ENCODE measurements around the gene KRT81. TPM values are rescaled to one million over a fixed set of nuclear protein-coding genes. Genes with fewer than 3 reads are reported as not detected.
"Not testable (repeated sequence)": the region's sequence is repeated elsewhere in the genome, so short reads cannot be mapped to it uniquely, and the experiment has no call there.

The KRT81 gene
- total RNA-seq, 1 donor from 2014 or later: not detected

GRCh38 chr12:52300796-52301691 lies 9.7 kb upstream of the KRT81 start:
- H3K4me3 ChIP-seq (ENCODE audit: low read length in 3 of 3): no peak overlapping the region
- no peak overlapping the region for H3K27ac ChIP-seq (ENCODE audit: low read depth, low read length)
- H3K36me3 ChIP-seq (ENCODE audit: control insufficient read depth in 3 of 3, insufficient read depth in 3 of 3, low read length in 3 of 3): no peaks in the 10 kb centered on the region
- peaks cover 0 to 7% (median 5%) of the 10 kb centered on the region in 3 donors for H3K27me3 ChIP-seq (ENCODE audit: control insufficient read depth in 3 of 3, insufficient read depth in 3 of 3, low read length in 3 of 3)
- H3K4me1 ChIP-seq (ENCODE audit: control insufficient read depth in 3 of 3, insufficient read depth in 3 of 3, low read length in 3 of 3): no peaks in the 10 kb centered on the region
- H3K9me3 ChIP-seq (ENCODE audit: control insufficient read depth in 3 of 3, low read length in 3 of 3): no peaks in the 10 kb centered on the region
- no peak overlapping the region for H3K9ac ChIP-seq (ENCODE audit: low read depth in 1 of 3, low read length in 3 of 3)

- no peaks in the 10 kb centered on the region for H3K4me1 ChIP-seq (ENCODE audit: control insufficient read depth in 3 of 3, insufficient read depth in 3 of 3, low read length in 3 of 3)
- no peaks in the 10 kb centered on the region for H3K9me3 ChIP-seq (ENCODE audit: control insufficient read depth in 3 of 3, low read length in 3 of 3)
- peaks cover 0 to 9% (median 7%) of the 10 kb centered on the region in 3 donors for H3K27me3 ChIP-seq (ENCODE audit: control insufficient read depth in 3 of 3, insufficient read depth in 3 of 3, low read length in 3 of 3)
- H3K36me3 ChIP-seq (ENCODE audit: control insufficient read depth in 3 of 3, insufficient read depth in 3 of 3, low read length in 3 of 3): no peaks in the 10 kb centered on the region
- H3K9ac ChIP-seq (ENCODE audit: low read depth in 1 of 3, low read length in 3 of 3): no peak overlapping the region
- no peak overlapping the region for H3K4me3 ChIP-seq (ENCODE audit: low read length in 3 of 3)
- H3K27ac ChIP-seq (ENCODE audit: low read depth, low read length): no peak overlapping the region
Measured at GRCh38 chr12:52298677-52299190, 7.4 kb upstream of the KRT81 start.

- no peak overlapping the region for H3K27ac ChIP-seq (ENCODE audit: low read depth, low read length)
- no peak overlapping the region for H3K4me3 ChIP-seq (ENCODE audit: low read length in 3 of 3)
- H3K9ac ChIP-seq (ENCODE audit: low read depth in 1 of 3, low read length in 3 of 3): no peak overlapping the region
- H3K9me3 ChIP-seq (ENCODE audit: control insufficient read depth in 3 of 3, low read length in 3 of 3): no peaks in the 10 kb centered on the region
- no peaks in the 10 kb centered on the region for H3K36me3 ChIP-seq (ENCODE audit: control insufficient read depth in 3 of 3, insufficient read depth in 3 of 3, low read length in 3 of 3)
- no peaks in the 10 kb centered on the region for H3K4me1 ChIP-seq (ENCODE audit: control insufficient read depth in 3 of 3, insufficient read depth in 3 of 3, low read length in 3 of 3)
- peaks cover 2 to 15% (median 8%) of the 10 kb centered on the region in 3 donors for H3K27me3 ChIP-seq (ENCODE audit: control insufficient read depth in 3 of 3, insufficient read depth in 3 of 3, low read length in 3 of 3)
Measured at GRCh38 chr12:52296572-52297215, 5.4 kb upstream of the KRT81 start.

GRCh38 chr12:52295663-52296062 lies 4.3 kb upstream of the KRT81 start:
- no peak overlapping the region for H3K9ac ChIP-seq (ENCODE audit: low read depth in 1 of 3, low read length in 3 of 3)
- H3K4me3 ChIP-seq (ENCODE audit: low read length in 3 of 3): no peak overlapping the region
- no peak overlapping the region for H3K27ac ChIP-seq (ENCODE audit: low read depth, low read length)
- H3K27me3 ChIP-seq (ENCODE audit: control insufficient read depth in 3 of 3, insufficient read depth in 3 of 3, low read length in 3 of 3): peaks cover 7 to 20% (median 12%) of the 10 kb centered on the region in 3 donors
- H3K36me3 ChIP-seq (ENCODE audit: control insufficient read depth in 3 of 3, insufficient read depth in 3 of 3, low read length in 3 of 3): no peaks in the 10 kb centered on the region
- H3K4me1 ChIP-seq (ENCODE audit: control insufficient read depth in 3 of 3, insufficient read depth in 3 of 3, low read length in 3 of 3): no peaks in the 10 kb centered on the region
- H3K9me3 ChIP-seq (ENCODE audit: control insufficient read depth in 3 of 3, low read length in 3 of 3): no peaks in the 10 kb centered on the region

- Histone ChIP-seq H3K4me3 (ENCODE audit: low read length in 3 of 3) (no peak overlapping the region), H3K27me3 (ENCODE audit: control insufficient read depth in 3 of 3, insufficient read depth in 3 of 3, low read length in 3 of 3) (peaks cover 7 to 18% (median 10%) of the 10 kb centered on the region in 3 donors), H3K4me1 (ENCODE audit: control insufficient read depth in 3 of 3, insufficient read depth in 3 of 3, low read length in 3 of 3) (no peaks in the 10 kb centered on the region), H3K27ac (ENCODE audit: low read depth, low read length) (no peak overlapping the region), H3K36me3 (ENCODE audit: control insufficient read depth in 3 of 3, insufficient read depth in 3 of 3, low read length in 3 of 3) (no peaks in the 10 kb centered on the region), H3K9me3 (ENCODE audit: control insufficient read depth in 3 of 3, low read length in 3 of 3) (no peaks in the 10 kb centered on the region), H3K9ac (ENCODE audit: low read depth in 1 of 3, low read length in 3 of 3) (no peak overlapping the region)
Measured at GRCh38 chr12:52294803-52295202, 3.5 kb upstream of the KRT81 start.

- Histone ChIP-seq H3K9ac (ENCODE audit: low read depth in 1 of 3, low read length in 3 of 3) (no peak overlapping the region), H3K27ac (ENCODE audit: low read depth, low read length) (no peak overlapping the region), H3K36me3 (ENCODE audit: control insufficient read depth in 3 of 3, insufficient read depth in 3 of 3, low read length in 3 of 3) (no peaks in the 10 kb centered on the region), H3K4me3 (ENCODE audit: low read length in 3 of 3) (no peak overlapping the region), H3K27me3 (ENCODE audit: control insufficient read depth in 3 of 3, insufficient read depth in 3 of 3, low read length in 3 of 3) (peaks cover 7 to 18% (median 10%) of the 10 kb centered on the region in 3 donors), H3K9me3 (ENCODE audit: control insufficient read depth in 3 of 3, low read length in 3 of 3) (no peaks in the 10 kb centered on the region), H3K4me1 (ENCODE audit: control insufficient read depth in 3 of 3, insufficient read depth in 3 of 3, low read length in 3 of 3) (no peaks in the 10 kb centered on the region)
Measured at GRCh38 chr12:52293926-52294325, 2.6 kb upstream of the KRT81 start.

- H3K36me3 ChIP-seq (ENCODE audit: control insufficient read depth in 3 of 3, insufficient read depth in 3 of 3, low read length in 3 of 3); H3K4me1 ChIP-seq (ENCODE audit: control insufficient read depth in 3 of 3, insufficient read depth in 3 of 3, low read length in 3 of 3); H3K9ac ChIP-seq (ENCODE audit: low read depth in 1 of 3, low read length in 3 of 3); H3K9me3 ChIP-seq (ENCODE audit: control insufficient read depth in 3 of 3, low read length in 3 of 3); H3K27ac ChIP-seq (ENCODE audit: low read depth, low read length); H3K4me3 ChIP-seq (ENCODE audit: low read length in 3 of 3): not testable (repeated sequence)
- peaks cover 7 to 15% (median 7%) of the 10 kb centered on the region in 3 donors for H3K27me3 ChIP-seq (ENCODE audit: control insufficient read depth in 3 of 3, insufficient read depth in 3 of 3, low read length in 3 of 3)
Measured at GRCh38 chr12:52290483-52291134, 725 bp downstream of the KRT81 start.

- H3K9me3 ChIP-seq (ENCODE audit: control insufficient read depth in 3 of 3, low read length in 3 of 3); H3K4me1 ChIP-seq (ENCODE audit: control insufficient read depth in 3 of 3, insufficient read depth in 3 of 3, low read length in 3 of 3); H3K4me3 ChIP-seq (ENCODE audit: low read length in 3 of 3); H3K36me3 ChIP-seq (ENCODE audit: control insufficient read depth in 3 of 3, insufficient read depth in 3 of 3, low read length in 3 of 3); H3K27ac ChIP-seq (ENCODE audit: low read depth, low read length); H3K9ac ChIP-seq (ENCODE audit: low read depth in 1 of 3, low read length in 3 of 3): not testable (repeated sequence)
- peaks cover 7 to 11% (median 7%) of the 10 kb centered on the region in 3 donors for H3K27me3 ChIP-seq (ENCODE audit: control insufficient read depth in 3 of 3, insufficient read depth in 3 of 3, low read length in 3 of 3)
Measured at GRCh38 chr12:52287816-52288805, 3.2 kb downstream of the KRT81 start.

All from skeletal muscle tissue (tissue), 4 donors.